Left cardiac atrium (tissue), 4 donors: ENCODE results near the gene FOXO6. TPM values are rescaled to one million over a fixed set of nuclear protein-coding genes. Genes with fewer than 3 reads are reported as not detected.
A peak's percentile ranks its signal among the peaks of the same experiment; 100 is the strongest.

Experiments
- ATAC-seq, 2 donors: fragments of 200-7000 bp; cut with Tn5 transposase; one replicate each; pipeline ENCODE4 v1.9.1; 2020; ENCODE audit warnings: mild to moderate bottlenecking in 2 of 2, moderate library complexity in 2 of 2
- DNase-seq: peaks from one replicate; pipeline ENCODE4 v3.0.0-alpha.2; 2020
- intact Hi-C, 2 donors: fragments of 100-400 bp; cut with DNase I; formaldehyde crosslinking; loops; one replicate each; pipeline versions ENCODE4 v1.14.1 to v1.15.1; 2022 to 2023
- total RNA-seq, 2 donors: library from RNA; stranded (reverse); fragmentation: NEBNext Ultra II Directional; extraction: Animal tissue kit (Norgen Biotek cat#: 25700); gene quantifications; one replicate each; pipeline ENCODE4 v1.2.1, GENCODE V29; 2021
- donor health status: DM: no; HTN: yes; CAD: no.
- donor health status: DM: no; HTN: yes; CAD: no; lungs with severe emphysema.
- donor health status: DM: yes; HTN: yes; CAD: no.
- donor health status: Dilated cardiomyopathy.

Gene FOXO6
- total RNA-seq, 2 donors from 2014 or later = 1.8 to 2.9 TPM

- no peak for ATAC-seq
Measured at GRCh38 chr1:41427916-41428737, 66.9 kb downstream of the FOXO6 start.

GRCh38 chr1:41428738-41429640, 67.8 kb downstream of the FOXO6 start:
- intact Hi-C loops = no loop called here
- ATAC-seq = no peak
- DNase-seq = no peak

More at GRCh38 chr1:41427916-41428737, 66.9 kb downstream of the FOXO6 start:
- DNase-seq = no peak
- intact Hi-C loops = no loop called here

GRCh38 chr1:41429641-41430035, 68.4 kb downstream of the FOXO6 start:
- intact Hi-C loops = no loop called here
- ATAC-seq (no peak), DNase-seq (no peak)

- ATAC-seq = no peak
- intact Hi-C loops = no loop called here
- no peak for DNase-seq
Measured at GRCh38 chr1:41430069-41430468, 68.8 kb downstream of the FOXO6 start.

- DNase-seq (no peak), ATAC-seq (no peak)
- intact Hi-C loops = no loop called here
Measured at GRCh38 chr1:41430582-41430981, 69.3 kb downstream of the FOXO6 start.

GRCh38 chr1:41431490-41432350, 70.5 kb downstream of the FOXO6 start:
- ATAC-seq (peak; percentile 8 to 17), DNase-seq (peak; percentile 62)
- intact Hi-C loops = no loop called here

Other genes with a start within 250 kb of the FOXO6 start
- 10 to 100 TPM; 49.5 to 53.6 TPM for gene SCMH1, start 119.1 kb upstream of the FOXO6 start, total RNA-seq
- gene EDN2, start 123.2 kb downstream of the FOXO6 start, total RNA-seq = 1 to 10 TPM in 1 of 2 donors, under 1 TPM in 1; 0.18 to 1.2 TPM